Duodenal mucosa (tissue), 2 donors: ENCODE results near the gene RPUSD3.

Experiments
- H3K27ac ChIP-seq: one replicate; pipeline ENCODE4 v1.7.0; 2013; ENCODE audit warnings: low read depth, low read length
- H3K27me3 ChIP-seq, 2 donors: one replicate each; pipeline ENCODE4 v1.7.0; 2013; ENCODE audit warnings: low read length in 2 of 2, control low read depth in 1 of 2; ENCODE audit not compliant: insufficient read depth in 2 of 2, control insufficient read depth in 1 of 2
- H3K36me3 ChIP-seq, 2 donors: one replicate each; pipeline ENCODE4 v1.7.0; 2013; ENCODE audit warnings: low read length in 2 of 2, control low read depth in 1 of 2; ENCODE audit not compliant: insufficient read depth in 2 of 2, control insufficient read depth in 1 of 2
- H3K4me1 ChIP-seq, 2 donors: one replicate each; pipeline ENCODE4 v1.7.0; 2013; ENCODE audit warnings: low read length in 2 of 2, control low read depth in 1 of 2; ENCODE audit not compliant: insufficient read depth in 2 of 2, control insufficient read depth in 1 of 2
- H3K4me3 ChIP-seq, 2 donors: one replicate each; pipeline ENCODE4 v1.7.0; 2013; ENCODE audit warnings: low read length in 2 of 2, low read depth in 1 of 2
- H3K9ac ChIP-seq, 2 donors: one replicate each; pipeline ENCODE4 v1.7.0; 2013; ENCODE audit warnings: low read length in 2 of 2, low read depth in 1 of 2
- H3K9me3 ChIP-seq, 2 donors: one replicate each; pipeline ENCODE4 v1.7.0; 2013; ENCODE audit warnings: low read length in 2 of 2, control low read depth in 1 of 2; ENCODE audit not compliant: control insufficient read depth in 1 of 2

The RPUSD3 gene

DNA sequence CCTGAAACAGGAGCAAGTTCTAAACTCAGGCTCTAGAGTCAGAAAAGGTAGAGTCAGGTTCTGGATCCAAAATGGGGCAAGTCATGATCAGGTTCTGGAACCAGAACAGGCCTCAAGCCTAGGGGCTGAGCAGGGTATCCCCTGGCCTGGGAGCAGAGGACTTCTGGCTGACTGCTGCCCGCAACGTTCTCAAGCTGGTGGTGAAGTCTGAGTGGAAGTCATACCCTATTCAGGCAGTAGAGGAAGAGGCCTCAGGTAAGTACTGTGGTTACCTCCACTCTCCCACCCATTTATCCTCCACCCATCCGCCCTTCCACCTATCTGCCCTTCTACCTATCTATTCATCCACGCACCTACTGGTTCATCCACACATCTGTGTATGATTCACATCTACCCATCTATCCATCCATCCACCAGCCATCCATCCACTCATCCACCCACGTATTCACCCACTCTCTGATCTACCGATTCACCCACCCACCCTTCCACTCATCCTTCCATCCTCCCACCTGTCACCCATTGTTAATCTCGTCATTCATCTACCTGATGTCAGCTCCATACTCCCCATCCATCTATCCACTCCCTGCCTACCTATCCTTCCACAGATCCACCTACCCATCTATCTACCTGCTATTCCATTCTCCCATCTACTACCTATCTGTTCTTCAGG is 25.0 kb downstream of the RPUSD3 start:
- peaks cover 0 to 5% of the 10 kb centered on the region in 2 donors for H3K36me3 ChIP-seq
- H3K4me3 ChIP-seq, result no peak overlapping the region
- H3K9ac ChIP-seq, result no peak overlapping the region
- H3K4me1 ChIP-seq, result no peaks in the 10 kb centered on the region
- no peak overlapping the region for H3K27ac ChIP-seq
- no peaks in the 10 kb centered on the region for H3K9me3 ChIP-seq
- H3K27me3 ChIP-seq, result no peaks in the 10 kb centered on the region

DNA sequence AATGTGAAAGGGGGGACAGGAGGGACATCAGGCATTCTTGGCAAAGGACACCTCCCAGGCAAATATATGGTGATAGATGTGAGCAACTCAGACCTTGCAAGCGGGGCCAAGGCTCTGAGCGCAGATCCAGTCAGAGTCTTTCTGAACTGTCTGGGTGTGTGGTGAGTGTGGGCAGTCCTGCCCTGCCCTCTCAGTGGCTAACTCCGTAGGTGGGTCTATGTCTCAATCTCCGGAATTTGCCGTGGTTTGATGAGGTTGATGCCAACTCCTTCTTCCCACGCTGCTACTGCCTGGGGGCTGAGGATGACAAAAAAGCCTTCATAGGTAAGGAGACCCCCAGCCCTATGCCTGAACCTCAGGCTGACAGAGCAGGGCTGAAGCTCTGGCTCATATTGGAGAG is 26.4 kb downstream of the RPUSD3 start:
- Histone ChIP-seq H3K27ac (no peak overlapping the region), H3K27me3 (no peaks in the 10 kb centered on the region), H3K4me3 (no peak overlapping the region), H3K9ac (no peak overlapping the region), H3K4me1 (no peaks in the 10 kb centered on the region), H3K9me3 (no peaks in the 10 kb centered on the region), H3K36me3 (peaks cover 0 to 5% of the 10 kb centered on the region in 2 donors)

DNA sequence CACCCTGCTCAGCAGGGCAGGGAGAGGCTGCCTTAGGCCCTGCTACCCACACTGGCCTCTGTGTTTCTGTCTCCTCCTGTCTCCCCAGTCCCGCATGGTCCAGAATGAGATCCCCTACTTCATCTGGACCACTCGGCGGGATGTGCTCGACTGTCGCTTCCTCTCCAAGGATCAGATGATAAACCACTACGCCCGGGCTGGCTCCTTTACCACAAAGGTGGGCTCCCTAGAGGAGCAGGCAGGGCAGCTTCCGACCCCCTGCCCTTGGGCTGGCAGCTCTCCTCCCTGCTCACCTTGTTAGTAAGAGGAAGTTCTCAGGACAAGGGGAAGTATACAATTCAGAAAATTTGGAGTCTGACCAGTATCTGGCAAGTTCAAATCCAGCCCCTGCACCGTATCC is 27.8 kb downstream of the RPUSD3 start:
- peaks cover 0 to 5% of the 10 kb centered on the region in 2 donors for H3K36me3 ChIP-seq
- no peaks in the 10 kb centered on the region for H3K27me3 ChIP-seq
- H3K27ac ChIP-seq, result no peak overlapping the region
- no peak overlapping the region for H3K4me3 ChIP-seq
- no peaks in the 10 kb centered on the region for H3K9me3 ChIP-seq
- H3K4me1 ChIP-seq, result peaks cover under 1% of the 10 kb centered on the region in 2 donors
- H3K9ac ChIP-seq, result no peak overlapping the region

GRCh38 chr3:9812870-9813483 is 30.8 kb downstream of the RPUSD3 start:
- Histone ChIP-seq H3K36me3 (peaks cover 0 to 5% of the 10 kb centered on the region in 2 donors), H3K9me3 (no peaks in the 10 kb centered on the region), H3K9ac (no peak overlapping the region), H3K27ac (no peak overlapping the region), H3K4me3 (no peak overlapping the region), H3K4me1 (peaks cover 18 to 23% of the 10 kb centered on the region in 2 donors), H3K27me3 (no peaks in the 10 kb centered on the region)

GRCh38 chr3:9810846-9811245 is 33.0 kb downstream of the RPUSD3 start:
- Histone ChIP-seq H3K4me1 (peaks cover 18 to 23% of the 10 kb centered on the region in 2 donors), H3K4me3 (peak overlapping the region; percentile 78 to 79), H3K9me3 (no peaks in the 10 kb centered on the region), H3K9ac (peak overlapping the region in 1 of 2 donors; percentile 71), H3K36me3 (peaks cover 2 to 18% of the 10 kb centered on the region in 2 donors), H3K27me3 (no peaks in the 10 kb centered on the region), H3K27ac (no peak overlapping the region)

DNA sequence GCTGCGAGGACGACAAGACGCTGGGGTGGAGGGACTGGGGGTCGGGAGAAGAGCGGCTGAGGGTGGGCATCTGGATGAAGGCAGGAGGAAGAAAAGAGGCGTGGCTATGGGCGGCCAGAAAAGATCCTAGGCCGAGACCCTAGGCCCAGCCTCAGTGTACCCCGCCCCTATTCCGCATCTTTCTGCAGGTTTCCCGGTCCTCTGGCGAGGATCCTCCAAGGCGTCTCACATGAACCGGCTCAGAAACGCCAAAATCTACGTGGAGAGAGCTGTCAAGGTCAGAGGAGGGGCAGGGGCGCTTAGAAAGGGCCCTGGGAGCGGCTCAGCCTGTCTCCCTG is 33.4 kb downstream of the RPUSD3 start:
- Histone ChIP-seq H3K9me3 (no peaks in the 10 kb centered on the region), H3K36me3 (peaks cover 6 to 22% of the 10 kb centered on the region in 2 donors), H3K4me3 (peak overlapping the region; percentile 78 to 79), H3K9ac (peak overlapping the region; percentile 70 to 71), H3K27ac (no peak overlapping the region), H3K27me3 (no peaks in the 10 kb centered on the region), H3K4me1 (peaks cover 18 to 23% of the 10 kb centered on the region in 2 donors)

GRCh38 chr3:9809615-9810432 is 34.0 kb downstream of the RPUSD3 start, which contains the start of gene TTLL3:
Gene TTLL3, plus strand, starts transcription at chr3:9810262. Its CDS starts 400 bp downstream, at chr3:9810662.
- no peaks in the 10 kb centered on the region for H3K27me3 ChIP-seq
- peaks cover 18 to 29% of the 10 kb centered on the region in 2 donors for H3K4me1 ChIP-seq
- peak within 1 kb of the TSS; percentile 78 to 79 for H3K4me3 ChIP-seq
- peak within 1 kb of the TSS; percentile 96 for H3K27ac ChIP-seq
- peak within 1 kb of the TSS; percentile 70 to 71 for H3K9ac ChIP-seq
- no peaks in the 10 kb centered on the region for H3K9me3 ChIP-seq
- peaks cover 10 to 27% of the 10 kb centered on the region in 2 donors for H3K36me3 ChIP-seq

GRCh38 chr3:9809239-9809614 is 34.6 kb downstream of the RPUSD3 start:
- Histone ChIP-seq H3K27ac (peak overlapping the region; percentile 96), H3K4me3 (peak overlapping the region; percentile 78 to 79), H3K9me3 (no peaks in the 10 kb centered on the region), H3K4me1 (peaks cover 23 to 35% of the 10 kb centered on the region in 2 donors), H3K36me3 (peaks cover 16 to 33% of the 10 kb centered on the region in 2 donors), H3K9ac (peak overlapping the region; percentile 70 to 71), H3K27me3 (no peaks in the 10 kb centered on the region)

DNA sequence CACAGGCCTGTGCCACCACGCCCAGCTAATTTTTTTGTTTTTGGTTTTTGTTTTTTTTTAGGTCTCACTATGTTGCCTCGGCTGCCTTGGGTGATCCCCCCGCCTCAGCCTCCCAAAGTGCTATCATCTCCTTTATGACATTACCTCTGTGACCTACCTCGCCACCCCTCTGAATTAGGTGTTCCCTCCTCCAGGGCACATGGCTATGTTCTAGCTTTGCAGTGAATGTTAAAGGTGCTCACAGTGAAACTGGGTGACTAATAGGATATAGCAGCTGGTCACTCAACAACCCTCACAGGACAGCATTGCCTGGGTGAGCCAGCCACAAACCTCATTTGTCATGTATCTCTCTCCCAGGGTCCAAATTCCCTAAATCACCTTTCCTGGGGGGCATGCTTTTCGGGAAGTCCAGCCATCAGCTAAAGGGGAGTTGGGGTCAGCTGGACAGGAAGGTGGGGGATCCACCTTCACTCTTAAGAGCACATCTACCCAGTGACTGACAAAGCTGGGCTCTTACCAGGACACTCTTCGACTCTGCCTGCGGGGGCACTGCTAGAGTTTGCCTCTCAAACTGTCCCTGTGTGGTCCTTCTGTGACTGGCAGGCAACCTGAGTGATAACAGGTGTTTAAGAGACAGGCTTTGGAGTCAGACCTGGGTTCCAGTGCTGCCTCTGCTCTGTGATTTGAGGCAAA is 35.3 kb downstream of the RPUSD3 start:
- Histone ChIP-seq H3K36me3 (peaks cover 23 to 40% of the 10 kb centered on the region in 2 donors), H3K27me3 (no peaks in the 10 kb centered on the region), H3K4me1 (peaks cover 30 to 42% of the 10 kb centered on the region in 2 donors), H3K27ac (peak overlapping the region; percentile 96), H3K4me3 (peak overlapping the region in 1 of 2 donors; percentile 79), H3K9me3 (no peaks in the 10 kb centered on the region), H3K9ac (peak overlapping the region in 1 of 2 donors; percentile 71)
